OCI-LY1 (cell line): ENCODE measurements around the gene SKAP1.

ENCODE experiments used
- H2AFZ ChIP-seq: fragments of 200-600 bp; sonication (generic), shearing (Covaris generic); 2 replicates; pipeline ENCODE4 v1.6.0; 2014; ENCODE audit warnings: antibody characterized with exemption, mild to moderate bottlenecking, low read length
- H3F3A ChIP-seq: fragments of 200-600 bp; sonication (generic), shearing (Covaris generic); 2 replicates; pipeline ENCODE4 v1.6.0; 2014; ENCODE audit warnings: mild to moderate bottlenecking, antibody characterized with exemption, low read length, moderate library complexity; ENCODE audit not compliant: insufficient read depth
- H3K27ac ChIP-seq: fragments of 200-600 bp; sonication (generic); 2 replicates; pipeline ENCODE4 v1.5.1; 2014; ENCODE audit warnings: low read length, mixed run types, mild to moderate bottlenecking, low read depth; ENCODE audit not compliant: poor library complexity, severe bottlenecking
- H3K27me3 ChIP-seq: fragments of 200-600 bp; sonication (generic); 2 replicates; pipeline ENCODE4 v1.6.0; 2014; ENCODE audit warnings: antibody characterized with exemption, mild to moderate bottlenecking, low read length, moderate library complexity; ENCODE audit not compliant: insufficient read depth
- H3K36me3 ChIP-seq: fragments of 200-600 bp; sonication (generic); 2 replicates; pipeline ENCODE4 v1.6.1; 2014; ENCODE audit warnings: mild to moderate bottlenecking, antibody characterized with exemption, low read length, moderate library complexity, mixed read lengths; ENCODE audit not compliant: insufficient read depth
- H3K4me1 ChIP-seq: fragments of 200-600 bp; sonication (generic); 2 replicates; pipeline ENCODE4 v1.5.1; 2014; ENCODE audit warnings: mild to moderate bottlenecking, low read length, moderate library complexity; ENCODE audit not compliant: insufficient read depth, severe bottlenecking
- H3K4me2 ChIP-seq: fragments of 200-600 bp; sonication (generic), shearing (Covaris generic); 2 replicates; pipeline ENCODE4 v1.6.1; 2014; ENCODE audit warnings: low read length
- H3K4me3 ChIP-seq: fragments of 200-600 bp; sonication (generic); 2 replicates; pipeline ENCODE4 v1.5.1; 2014; ENCODE audit warnings: low read length, low read depth, mild to moderate bottlenecking, mixed read lengths; ENCODE audit not compliant: poor library complexity, severe bottlenecking
- H3K79me2 ChIP-seq: fragments of 200-600 bp; shearing (Covaris generic); 2 replicates; pipeline ENCODE4 v1.6.1; 2016; ENCODE audit warnings: mixed run types, low read length, mixed read lengths; ENCODE audit not compliant: insufficient read depth
- H3K9ac ChIP-seq: fragments of 200-600 bp; sonication (generic), shearing (Covaris generic); 2 replicates; pipeline ENCODE4 v1.6.1; 2014; ENCODE audit warnings: mild to moderate bottlenecking, low read length, mixed read lengths
- H3K9me2 ChIP-seq: fragments of 200-600 bp; sonication (generic), shearing (Covaris generic); 2 replicates; pipeline ENCODE4 v1.6.1; 2014; ENCODE audit warnings: low read depth, mild to moderate bottlenecking, low read length, mixed read lengths
- H3K9me3 ChIP-seq: fragments of 200-600 bp; shearing (Covaris generic); 2 replicates; pipeline ENCODE4 v1.6.1; 2014; ENCODE audit warnings: low read length, mixed read lengths
- H4K20me1 ChIP-seq: fragments of 200-600 bp; sonication (generic), shearing (Covaris generic); 2 replicates; pipeline ENCODE4 v1.6.0; 2016; ENCODE audit warnings: mild to moderate bottlenecking, low read length; ENCODE audit not compliant: insufficient read depth
- CTCF ChIP-seq: fragments of 200-600 bp; sonication (generic), shearing (Covaris generic); IDR thresholded peaks from 2 replicates; pipeline ENCODE4 v1.5.1; 2017; ENCODE audit warnings: mild to moderate bottlenecking, antibody characterized with exemption, low read length, moderate library complexity, mixed read lengths
- EZH2 ChIP-seq: fragments of 200-600 bp; sonication (generic), shearing (Covaris generic); IDR thresholded peaks from 2 replicates; pipeline ENCODE4 v1.8.0; 2017; ENCODE audit warnings: borderline replicate concordance, mixed run types, mild to moderate bottlenecking, antibody characterized with exemption, low read length, moderate library complexity, mixed read lengths

The SKAP1 gene

DNA sequence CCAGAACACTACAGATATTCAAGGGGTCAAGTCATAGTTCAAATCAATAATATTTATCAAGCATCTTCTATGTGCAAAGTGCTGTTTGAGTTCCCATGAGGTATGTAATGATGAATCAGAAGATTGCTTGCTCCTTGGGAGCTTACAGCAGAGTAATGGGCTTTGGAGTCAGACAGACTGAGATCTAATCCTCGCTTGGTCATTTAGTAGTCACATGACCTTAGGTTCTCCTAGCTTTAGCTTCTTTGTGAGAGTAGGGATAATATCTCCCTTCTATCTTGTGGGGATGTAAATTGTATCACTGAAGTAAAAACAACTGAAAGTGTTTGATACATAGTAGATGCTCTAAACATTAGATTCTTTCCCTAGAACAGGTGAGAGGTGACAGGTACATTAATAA, 292.4 kb downstream of the SKAP1 start:
- H3K9me2 ChIP-seq, result no peaks in the 10 kb centered on the region
- H3K27me3 ChIP-seq, result no peaks in the 10 kb centered on the region
- H3K4me1 ChIP-seq, result no peaks in the 10 kb centered on the region
- H3K9ac ChIP-seq, result no peak overlapping the region
- H3K79me2 ChIP-seq, result no peaks in the 10 kb centered on the region
- H3K4me2 ChIP-seq, result no peak overlapping the region
- no peak for TF ChIP-seq EZH2
- no peak for TF ChIP-seq CTCF
- H3F3A ChIP-seq, result no peaks in the 10 kb centered on the region
- H3K36me3 ChIP-seq, result no peaks in the 10 kb centered on the region
- H4K20me1 ChIP-seq, result no peaks in the 10 kb centered on the region
- H2AFZ ChIP-seq, result no peak overlapping the region
- no peak overlapping the region for H3K4me3 ChIP-seq
- no peak overlapping the region for H3K27ac ChIP-seq
- no peaks in the 10 kb centered on the region for H3K9me3 ChIP-seq

DNA sequence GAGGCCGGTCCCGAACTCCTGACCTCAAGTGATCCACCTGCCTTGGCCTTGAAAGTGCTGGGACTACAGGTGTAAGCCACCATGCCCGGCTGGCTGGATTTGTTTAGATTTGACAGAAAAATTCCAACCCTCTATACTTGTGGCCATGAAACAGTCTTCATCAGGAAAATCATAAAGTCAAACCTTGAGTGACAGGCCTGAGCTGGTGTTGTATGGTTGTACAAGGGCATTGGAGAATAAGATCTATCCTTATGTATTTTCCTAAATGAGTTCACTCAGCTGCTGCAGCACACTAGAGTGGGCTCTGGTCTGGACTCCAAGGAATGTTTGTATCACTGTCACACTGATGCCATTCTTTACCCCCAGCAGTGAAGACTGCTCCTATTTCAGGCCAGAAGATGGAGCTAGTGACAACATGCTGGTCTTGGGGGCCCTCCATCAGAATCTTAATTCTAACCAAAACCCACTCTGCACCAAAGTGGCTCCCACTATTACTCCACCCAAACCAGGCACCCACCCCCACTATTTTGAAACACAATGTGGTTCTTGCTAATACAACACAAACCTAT, 295.0 kb downstream of the SKAP1 start:
- H3K4me3 ChIP-seq, result no peak overlapping the region
- no peaks in the 10 kb centered on the region for H3K79me2 ChIP-seq
- no peaks in the 10 kb centered on the region for H3K4me1 ChIP-seq
- no peak overlapping the region for H3K4me2 ChIP-seq
- H3K9ac ChIP-seq, result no peak overlapping the region
- H3K36me3 ChIP-seq, result no peaks in the 10 kb centered on the region
- no peaks in the 10 kb centered on the region for H3K9me3 ChIP-seq
- no peak overlapping the region for H3K27ac ChIP-seq
- peak; percentile 53 for TF ChIP-seq CTCF
- TF ChIP-seq EZH2, result no peak
- no peaks in the 10 kb centered on the region for H3F3A ChIP-seq
- H4K20me1 ChIP-seq, result no peaks in the 10 kb centered on the region
- no peaks in the 10 kb centered on the region for H3K9me2 ChIP-seq
- no peak overlapping the region for H2AFZ ChIP-seq
- no peaks in the 10 kb centered on the region for H3K27me3 ChIP-seq

- Histone ChIP-seq H4K20me1 (no peaks in the 10 kb centered on the region), H3K27me3 (no peaks in the 10 kb centered on the region), H3K9ac (no peak overlapping the region), H3K36me3 (no peaks in the 10 kb centered on the region), H3K4me3 (no peak overlapping the region), H3K27ac (no peak overlapping the region), H3K9me2 (no peaks in the 10 kb centered on the region), H3K4me2 (no peak overlapping the region), H3K9me3 (no peaks in the 10 kb centered on the region), H3K4me1 (no peaks in the 10 kb centered on the region), H2AFZ (no peak overlapping the region), H3F3A (no peaks in the 10 kb centered on the region), H3K79me2 (no peaks in the 10 kb centered on the region)
- no peak for TF ChIP-seq CTCF
- TF ChIP-seq EZH2, result no peak
Observed at GRCh38 chr17:48132385-48132784, 297.6 kb downstream of the SKAP1 start.
